OCI-LY3 (cell line): ENCODE data around the gene NUDT21.

Experiments used
- H2AFZ ChIP-seq: fragments of 200-600, 300-600 bp; shearing (Covaris generic); 2 replicates; pipeline ENCODE4 v1.6.0; 2014; ENCODE audit warnings: antibody characterized with exemption, low read depth, low read length
- H3K27ac ChIP-seq: fragments of 200-600, 300-600 bp; sonication (generic); 2 replicates; pipeline ENCODE4 v1.5.1; 2014; ENCODE audit warnings: mild to moderate bottlenecking, low read length, moderate library complexity, mixed read lengths
- H3K27me3 ChIP-seq: fragments of 200-600, 300-600 bp; sonication (generic); 2 replicates; pipeline ENCODE4 v1.6.1; 2014; ENCODE audit warnings: low read depth, low read length, mixed read lengths
- H3K36me3 ChIP-seq: fragments of 200-600, 300-600 bp; sonication (generic); replicated peaks from 2 replicates; pipeline ENCODE3; 2014; ENCODE audit warnings: low read depth, low read length, mixed read lengths
- H3K4me1 ChIP-seq: fragments of 300-600, 200-600 bp; sonication (generic); 2 replicates; pipeline ENCODE4 v1.6.1; 2014; ENCODE audit warnings: low read length, mixed read lengths
- H3K4me2 ChIP-seq: fragments of 200-600, 300-600 bp; sonication (generic); 2 replicates; pipeline ENCODE4 v1.6.1; 2014; ENCODE audit warnings: low read length, mixed read lengths
- H3K4me3 ChIP-seq: fragments of 300-600, 200-600 bp; sonication (generic); 2 replicates; pipeline ENCODE4 v1.5.1; 2014; ENCODE audit warnings: antibody characterized with exemption, mild to moderate bottlenecking, low read length, moderate library complexity
- H3K79me2 ChIP-seq: fragments of 300-600, 200-600 bp; shearing (Covaris generic); 2 replicates; pipeline ENCODE4 v1.6.1; 2014; ENCODE audit warnings: mild to moderate bottlenecking, low read length, mixed read lengths
- H3K9ac ChIP-seq: fragments of 300-600, 200-600 bp; shearing (Covaris generic); 2 replicates; pipeline ENCODE4 v1.6.0; 2014; ENCODE audit warnings: mild to moderate bottlenecking, low read length, moderate library complexity
- H3K9me3 ChIP-seq: fragments of 200-600, 300-600 bp; shearing (Covaris generic); 2 replicates; pipeline ENCODE4 v1.6.1; 2014; ENCODE audit warnings: low read length, mixed read lengths; ENCODE audit not compliant: insufficient read depth
- H4K20me1 ChIP-seq: fragments of 200-600, 300-600 bp; sonication (generic); 2 replicates; pipeline ENCODE4 v1.6.1; 2016; ENCODE audit warnings: low read length, mixed read lengths; ENCODE audit not compliant: insufficient read depth
- EZH2phosphoT487 ChIP-seq: fragments of 200-600 bp; shearing (Covaris generic); IDR thresholded peaks from 2 replicates; pipeline ENCODE4 v1.6.1; 2018; ENCODE audit warnings: antibody characterized with exemption, mixed run types, low read depth
- TF ChIP-seq, protein P1 (sequence below): fragments of 200-600, 300-600 bp; sonication (generic); IDR thresholded peaks from 2 replicates; pipeline ENCODE4 v1.5.1; 2014; ENCODE audit warnings: antibody characterized with exemption, low read length, low read depth

The NUDT21 gene

DNA sequence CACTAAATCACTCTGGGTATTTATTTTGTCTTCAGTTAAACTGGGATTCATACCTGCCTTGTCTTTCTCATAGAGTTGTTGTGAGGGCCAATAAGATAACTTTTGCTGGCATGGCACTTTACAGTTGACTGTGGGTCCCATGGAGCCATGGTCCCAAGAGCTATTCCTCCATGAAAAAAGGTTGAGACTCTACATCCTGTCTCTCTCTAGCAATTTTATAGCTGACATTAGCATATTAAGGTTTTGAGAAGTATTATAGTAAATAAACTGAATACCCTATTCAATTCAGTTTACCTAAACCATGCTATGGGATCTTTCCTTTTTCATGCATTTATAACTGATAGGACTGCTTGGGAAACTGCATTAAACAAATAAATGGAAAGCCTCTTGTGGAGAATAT is 17.7 kb upstream of the NUDT21 start:
- TF ChIP-seq EZH2phosphoT487, result no peak
- TF ChIP-seq, protein P1, sequence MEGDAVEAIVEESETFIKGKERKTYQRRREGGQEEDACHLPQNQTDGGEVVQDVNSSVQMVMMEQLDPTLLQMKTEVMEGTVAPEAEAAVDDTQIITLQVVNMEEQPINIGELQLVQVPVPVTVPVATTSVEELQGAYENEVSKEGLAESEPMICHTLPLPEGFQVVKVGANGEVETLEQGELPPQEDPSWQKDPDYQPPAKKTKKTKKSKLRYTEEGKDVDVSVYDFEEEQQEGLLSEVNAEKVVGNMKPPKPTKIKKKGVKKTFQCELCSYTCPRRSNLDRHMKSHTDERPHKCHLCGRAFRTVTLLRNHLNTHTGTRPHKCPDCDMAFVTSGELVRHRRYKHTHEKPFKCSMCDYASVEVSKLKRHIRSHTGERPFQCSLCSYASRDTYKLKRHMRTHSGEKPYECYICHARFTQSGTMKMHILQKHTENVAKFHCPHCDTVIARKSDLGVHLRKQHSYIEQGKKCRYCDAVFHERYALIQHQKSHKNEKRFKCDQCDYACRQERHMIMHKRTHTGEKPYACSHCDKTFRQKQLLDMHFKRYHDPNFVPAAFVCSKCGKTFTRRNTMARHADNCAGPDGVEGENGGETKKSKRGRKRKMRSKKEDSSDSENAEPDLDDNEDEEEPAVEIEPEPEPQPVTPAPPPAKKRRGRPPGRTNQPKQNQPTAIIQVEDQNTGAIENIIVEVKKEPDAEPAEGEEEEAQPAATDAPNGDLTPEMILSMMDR, result no peak
- Histone ChIP-seq H3K9me3 (no peaks in the 10 kb centered on the region), H3K36me3 (peaks cover 62% of the 10 kb centered on the region), H3K27me3 (no peaks in the 10 kb centered on the region), H3K79me2 (no peaks in the 10 kb centered on the region), H3K9ac (no peak overlapping the region), H4K20me1 (no peaks in the 10 kb centered on the region), H3K4me2 (no peak overlapping the region), H3K4me3 (no peak overlapping the region), H3K4me1 (no peaks in the 10 kb centered on the region), H2AFZ (no peak overlapping the region), H3K27ac (no peak overlapping the region)

DNA sequence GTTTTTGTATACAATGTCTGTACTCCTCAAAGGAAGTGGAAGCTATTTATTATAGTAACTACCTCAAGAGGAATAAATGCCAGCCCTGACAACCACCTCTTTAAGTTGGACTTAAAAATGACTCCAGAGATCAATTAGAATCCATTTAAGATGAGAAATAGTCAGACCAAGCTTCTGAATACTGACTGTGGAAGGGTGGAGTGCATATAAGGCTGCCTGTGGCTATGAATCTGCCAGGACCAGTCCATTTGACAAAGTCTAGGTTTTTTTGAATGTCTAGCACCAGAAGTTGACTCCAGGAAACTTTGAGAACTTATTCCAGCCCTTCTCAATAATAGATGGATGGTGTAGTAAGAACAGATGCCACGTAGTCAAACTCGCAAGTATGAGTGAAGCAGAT is 15.2 kb upstream of the NUDT21 start:
- H4K20me1 ChIP-seq, result no peaks in the 10 kb centered on the region
- H3K4me1 ChIP-seq, result no peaks in the 10 kb centered on the region
- H3K4me3 ChIP-seq, result no peak overlapping the region
- H3K9me3 ChIP-seq, result no peaks in the 10 kb centered on the region
- no peak overlapping the region for H2AFZ ChIP-seq
- no peaks in the 10 kb centered on the region for H3K27me3 ChIP-seq
- H3K79me2 ChIP-seq, result no peaks in the 10 kb centered on the region
- peaks cover 57% of the 10 kb centered on the region for H3K36me3 ChIP-seq
- no peak overlapping the region for H3K9ac ChIP-seq
- no peak overlapping the region for H3K4me2 ChIP-seq
- H3K27ac ChIP-seq, result no peak overlapping the region
- TF ChIP-seq, protein P1, result no peak
- TF ChIP-seq EZH2phosphoT487, result no peak

DNA sequence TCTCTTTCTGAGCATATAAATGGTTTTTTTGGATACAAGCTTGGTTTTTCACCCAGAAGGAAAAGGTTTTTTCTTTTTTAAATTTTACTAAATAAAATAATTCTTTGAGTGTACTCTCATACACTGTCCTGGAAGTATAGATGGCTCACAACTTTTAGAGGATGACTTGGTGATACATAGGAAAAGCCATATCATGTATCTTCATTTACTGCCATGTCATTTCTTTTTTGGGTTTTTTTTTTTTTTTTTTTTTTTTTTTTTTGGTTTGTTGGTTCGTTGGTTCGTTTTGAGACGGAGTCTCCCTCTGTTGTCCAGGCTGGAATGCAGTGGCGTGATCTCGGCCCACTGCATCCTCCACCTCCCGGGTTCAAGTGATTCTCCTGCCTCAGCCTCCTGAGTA is 12.0 kb upstream of the NUDT21 start:
- Histone ChIP-seq H3K9me3 (no peaks in the 10 kb centered on the region), H3K27me3 (no peaks in the 10 kb centered on the region), H3K27ac (no peak overlapping the region), H3K4me3 (no peak overlapping the region), H2AFZ (no peak overlapping the region), H3K4me2 (no peak overlapping the region), H3K36me3 (peaks cover 58% of the 10 kb centered on the region), H4K20me1 (no peaks in the 10 kb centered on the region), H3K79me2 (no peaks in the 10 kb centered on the region), H3K4me1 (no peaks in the 10 kb centered on the region), H3K9ac (no peak overlapping the region)
- TF ChIP-seq EZH2phosphoT487, result no peak
- TF ChIP-seq, protein P1, result no peak

DNA sequence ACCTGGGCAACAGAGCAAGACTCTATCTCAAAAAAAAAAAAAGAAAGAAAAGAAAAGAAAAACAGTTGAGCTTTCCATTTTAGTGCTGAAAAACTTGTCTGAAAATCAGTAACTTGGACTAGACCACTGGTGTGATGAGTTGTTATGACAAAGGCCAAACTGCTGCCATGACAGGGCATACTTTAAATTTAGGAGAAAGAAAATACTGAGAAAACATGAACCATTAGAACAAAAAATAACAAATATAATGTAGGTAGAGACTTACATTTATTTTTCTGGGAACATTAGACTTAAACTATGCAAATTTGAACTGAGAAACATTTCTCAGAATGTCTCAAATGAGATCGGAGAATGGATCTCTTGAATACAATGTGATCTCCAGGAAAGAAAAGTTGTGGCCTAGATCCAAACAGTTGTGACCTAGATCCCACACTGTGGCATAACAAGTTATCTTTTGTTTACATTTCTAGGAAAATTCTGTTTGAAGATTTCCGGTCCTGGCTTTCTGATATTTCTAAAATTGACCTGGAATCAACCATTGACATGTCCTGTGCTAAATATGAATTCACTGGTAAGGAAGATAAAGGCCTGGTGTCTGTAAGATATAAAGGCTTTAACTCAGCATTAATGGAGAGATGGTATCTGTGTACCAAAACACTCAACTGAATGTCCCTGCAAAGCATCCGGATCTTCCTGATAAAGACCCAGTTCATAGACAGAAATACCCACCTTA is 11.1 kb upstream of the NUDT21 start:
- H3K36me3 ChIP-seq, result peaks cover 54% of the 10 kb centered on the region
- no peaks in the 10 kb centered on the region for H3K4me1 ChIP-seq
- no peak overlapping the region for H2AFZ ChIP-seq
- H3K9me3 ChIP-seq, result no peaks in the 10 kb centered on the region
- no peak overlapping the region for H3K9ac ChIP-seq
- H3K4me3 ChIP-seq, result no peak overlapping the region
- H4K20me1 ChIP-seq, result no peaks in the 10 kb centered on the region
- no peaks in the 10 kb centered on the region for H3K79me2 ChIP-seq
- H3K27ac ChIP-seq, result no peak overlapping the region
- TF ChIP-seq, protein P1, result no peak
- no peak for TF ChIP-seq EZH2phosphoT487
- H3K4me2 ChIP-seq, result no peak overlapping the region
- no peaks in the 10 kb centered on the region for H3K27me3 ChIP-seq
